ENCODE data around the gene ATP6AP1.

Gene ATP6AP1

GRCh38 chrX:154478728-154479622, 50.5 kb downstream of the ATP6AP1 start, which contains the start of gene LAGE3:
TSS of gene LAGE3 (minus strand) at chrX:154479281. CDS start at chrX:154478915, 366 bp downstream.
- H3K36me3 ChIP-seq, result peaks cover 14% of the 10 kb centered on the region
- peaks cover 8% of the 10 kb centered on the region for H3K9me3 ChIP-seq (ENCODE audit: severe bottlenecking)
- DNase-seq, result peak; percentile 95
- TF ChIP-seq CTCF (IDR thresholded peaks at IDR 0.05; ENCODE audit: low read depth, low read length), result no peak
- H3K27me3 ChIP-seq (ENCODE audit: insufficient read depth, low read depth, severe bottlenecking), result peaks cover 7% of the 10 kb centered on the region
- peak within 1 kb of the TSS; percentile 39 for H3K4me3 ChIP-seq (ENCODE audit: low read depth, low read length)
- H3K27ac ChIP-seq, result peak within 1 kb of the TSS; percentile 44

- Histone ChIP-seq H3K9me3 (ENCODE audit: severe bottlenecking) (peaks cover 8% of the 10 kb centered on the region), H3K27me3 (ENCODE audit: insufficient read depth, low read depth, severe bottlenecking) (peaks cover 7% of the 10 kb centered on the region), H3K27ac (no peak overlapping the region), H3K36me3 (peaks cover 21% of the 10 kb centered on the region), H3K4me3 (ENCODE audit: low read depth, low read length) (no peak overlapping the region)
- no peak for DNase-seq
- no peak for TF ChIP-seq CTCF (IDR thresholded peaks at IDR 0.05; ENCODE audit: low read depth, low read length)
Measured at GRCh38 chrX:154481195-154481594, 52.7 kb downstream of the ATP6AP1 start.

GRCh38 chrX:154481911-154482601, 53.6 kb downstream of the ATP6AP1 start:
- no peak overlapping the region for H3K27ac ChIP-seq

GRCh38 chrX:154482786-154483185, 54.3 kb downstream of the ATP6AP1 start:
- no peak for TF ChIP-seq CTCF (IDR thresholded peaks at IDR 0.05; ENCODE audit: low read depth, low read length)
- DNase-seq, result no peak
- peaks cover 3% of the 10 kb centered on the region for H3K27me3 ChIP-seq (ENCODE audit: insufficient read depth, low read depth, severe bottlenecking)
- H3K9me3 ChIP-seq (ENCODE audit: severe bottlenecking), result peaks cover 8% of the 10 kb centered on the region
- H3K4me3 ChIP-seq (ENCODE audit: low read depth, low read length), result no peak overlapping the region
- H3K36me3 ChIP-seq, result peaks cover 25% of the 10 kb centered on the region
- H3K27ac ChIP-seq, result no peak overlapping the region

More at GRCh38 chrX:154481911-154482601, 53.6 kb downstream of the ATP6AP1 start:
- peaks cover 21% of the 10 kb centered on the region for H3K36me3 ChIP-seq
- H3K27me3 ChIP-seq (ENCODE audit: insufficient read depth, low read depth, severe bottlenecking), result peaks cover 7% of the 10 kb centered on the region
- 0 out of 2 replicates have a peak, but pooled peaks have one; percentile 3 for TF ChIP-seq CTCF (IDR thresholded peaks at IDR 0.05; ENCODE audit: low read depth, low read length)
- DNase-seq, result no peak
- H3K4me3 ChIP-seq (ENCODE audit: low read depth, low read length), result no peak overlapping the region
- H3K9me3 ChIP-seq (ENCODE audit: severe bottlenecking), result peaks cover 8% of the 10 kb centered on the region

GRCh38 chrX:154483325-154483724, 54.8 kb downstream of the ATP6AP1 start:
- H3K4me3 ChIP-seq (ENCODE audit: low read depth, low read length), result no peak overlapping the region
- H3K27ac ChIP-seq, result no peak overlapping the region
- DNase-seq, result no peak

More at GRCh38 chrX:154483325-154483724, 54.8 kb downstream of the ATP6AP1 start:
- H3K9me3 ChIP-seq (ENCODE audit: severe bottlenecking), result peaks cover 8% of the 10 kb centered on the region
- TF ChIP-seq CTCF (IDR thresholded peaks at IDR 0.05; ENCODE audit: low read depth, low read length), result no peak
- H3K36me3 ChIP-seq, result peaks cover 28% of the 10 kb centered on the region
- H3K27me3 ChIP-seq (ENCODE audit: insufficient read depth, low read depth, severe bottlenecking), result peaks cover 3% of the 10 kb centered on the region

Measured in WERI-Rb-1 (cell line).